Stimulated activated CD4-positive, alpha-beta T cell treated with anti-CD3 and anti-CD28 coated beads, Interleukin-4, amount 100 ng/mL, for 24 hours (primary cell): Measurements from ENCODE around the gene ZAR1.
"Not testable (repeated sequence)": the region's sequence is repeated elsewhere in the genome, so short reads cannot be mapped to it uniquely, and the experiment has no call there.

Source experiments
- DNase-seq: peaks from one replicate; pipeline ENCODE4 v3.0.0-alpha.2; 2020

Gene ZAR1

GRCh38 chr4:48490012-48490679 is at the start of gene ZAR1:
Gene ZAR1, plus strand, starts transcription at chr4:48490252. Its CDS starts 40 bp downstream, at chr4:48490292.
- DNase-seq, result no peak

- not testable (repeated sequence) for DNase-seq
These were observed 49.1 kb upstream of the ZAR1 start for GRCh38 chr4:48440914-48441313.

GRCh38 chr4:48445704-48446103 is 44.3 kb upstream of the ZAR1 start:
- no peak for DNase-seq

- no peak for DNase-seq
These were observed 43.4 kb upstream of the ZAR1 start for GRCh38 chr4:48446642-48447041.

- no peak for DNase-seq
These were observed 40.9 kb upstream of the ZAR1 start for GRCh38 chr4:48449151-48449550.

DNA sequence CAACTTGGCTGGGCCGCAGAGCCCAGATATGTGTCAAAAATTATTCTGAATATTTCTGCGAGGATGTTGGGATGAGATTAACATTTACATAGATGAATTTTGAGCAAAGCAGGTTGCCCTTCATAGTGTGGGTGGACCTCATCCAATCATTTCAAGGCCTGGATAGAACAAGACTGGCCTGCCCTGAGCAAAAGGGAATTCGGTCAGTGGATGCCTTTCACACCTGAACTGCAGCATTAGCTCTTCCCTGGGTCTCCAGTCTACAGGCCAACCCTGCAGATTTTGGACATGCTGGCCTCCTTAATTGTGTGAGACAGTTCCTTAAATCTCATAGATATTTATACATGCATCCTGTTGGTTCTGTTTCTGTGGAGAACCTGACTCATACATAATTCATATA is 39.3 kb upstream of the ZAR1 start:
- no peak for DNase-seq

GRCh38 chr4:48451656-48452055 is 38.4 kb upstream of the ZAR1 start:
- not testable (repeated sequence) for DNase-seq

DNA sequence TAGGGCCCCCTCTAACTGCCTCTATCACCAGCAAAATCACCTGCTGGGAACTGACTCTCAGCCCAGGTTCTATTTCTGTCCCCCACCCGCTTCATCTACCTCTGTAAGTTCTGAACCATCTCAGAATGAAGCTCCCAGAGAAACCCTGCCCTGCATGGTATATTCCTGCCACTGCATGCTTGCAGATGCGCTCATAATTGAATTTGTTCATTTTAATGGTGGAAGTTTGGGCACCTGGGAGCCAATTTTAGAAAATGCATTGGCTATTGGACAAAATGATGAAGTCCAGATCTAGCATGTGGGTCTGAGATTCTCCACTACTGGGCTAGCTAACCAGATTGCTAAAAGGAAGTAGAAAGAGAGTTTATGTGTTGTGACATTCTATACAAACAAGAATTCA is 35.5 kb upstream of the ZAR1 start:
- DNase-seq, result no peak

DNA sequence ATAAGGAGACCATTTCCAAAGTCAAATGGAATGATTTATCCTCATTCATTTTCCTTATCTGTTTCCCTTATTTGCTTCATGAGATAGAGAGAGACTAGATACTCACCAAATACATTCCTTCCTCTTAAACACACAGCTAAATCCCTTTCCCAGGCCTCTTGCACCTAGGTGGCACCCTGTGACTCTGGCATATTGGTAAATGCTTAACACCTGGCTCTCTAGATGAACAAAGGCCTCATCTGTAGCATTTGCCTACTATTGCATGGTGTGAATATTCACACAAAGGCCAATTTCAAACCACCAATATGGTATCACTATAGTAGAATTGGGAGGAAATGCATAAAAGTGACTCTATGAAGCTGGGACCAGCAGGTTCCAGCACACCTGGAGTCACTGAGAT is 29.1 kb upstream of the ZAR1 start:
- no peak for DNase-seq

- DNase-seq, result no peak
These were observed 27.7 kb upstream of the ZAR1 start for GRCh38 chr4:48462363-48462762.

DNA sequence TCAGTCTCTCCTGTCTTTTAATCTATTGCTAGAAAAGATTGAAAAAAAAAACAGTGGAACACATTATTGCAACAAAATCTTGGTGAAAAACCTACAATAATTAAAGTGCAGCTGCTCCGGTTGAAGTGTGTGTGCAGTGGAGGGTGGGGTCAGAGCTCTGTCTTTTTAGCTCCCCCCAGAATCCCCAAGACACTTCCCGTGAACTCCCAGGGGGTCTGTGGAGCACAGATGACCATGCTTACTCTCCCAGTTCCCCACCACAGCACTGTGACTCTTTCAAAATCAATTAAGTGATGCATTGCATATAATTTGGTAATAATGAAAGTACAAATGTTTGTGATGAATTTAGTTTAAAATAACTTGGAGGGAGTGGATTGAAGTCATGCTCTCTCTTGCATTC is 22.6 kb upstream of the ZAR1 start:
- DNase-seq, result no peak

GRCh38 chr4:48467891-48468290 is 22.2 kb upstream of the ZAR1 start:
- no peak for DNase-seq

GRCh38 chr4:48470137-48470536 is 19.9 kb upstream of the ZAR1 start:
- no peak for DNase-seq

DNA sequence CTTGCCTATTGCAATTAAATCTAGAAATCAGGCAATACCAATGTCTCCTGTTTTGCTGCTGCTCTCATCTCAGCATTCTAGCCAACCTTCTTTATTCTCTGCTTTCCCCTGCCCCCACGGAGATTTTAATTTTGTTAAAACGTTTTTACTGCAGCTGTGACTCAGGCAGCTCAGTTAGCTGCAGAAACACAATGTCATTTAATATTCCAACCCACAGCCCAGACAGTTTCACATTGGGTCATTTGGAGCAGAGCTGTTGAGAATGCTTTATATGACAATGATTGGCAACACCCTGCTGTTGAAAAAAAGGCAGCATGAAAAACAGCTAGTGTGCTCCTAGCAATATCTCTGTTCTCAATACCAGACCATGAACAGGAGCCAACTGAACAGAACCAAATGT is 19.5 kb upstream of the ZAR1 start:
- no peak for DNase-seq

DNA sequence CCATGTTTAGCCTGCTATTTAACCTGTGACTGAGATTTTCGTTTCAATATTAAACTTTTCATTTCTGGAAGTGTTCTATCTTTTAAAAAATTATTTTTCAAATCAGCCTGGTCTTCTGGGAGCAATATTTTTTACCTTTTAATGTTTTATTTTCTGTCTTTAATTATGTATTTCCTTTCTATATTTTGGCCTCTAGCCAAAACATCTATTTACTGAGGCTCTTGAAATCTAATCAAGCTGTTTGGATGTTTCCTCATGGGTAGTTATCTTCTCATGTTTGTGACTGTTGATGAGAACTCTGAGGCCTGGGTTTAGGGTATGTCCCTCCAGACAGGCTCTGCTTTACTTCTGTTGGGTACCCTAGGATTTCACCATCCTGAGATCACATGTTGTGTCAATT is 17.3 kb upstream of the ZAR1 start:
- DNase-seq, result no peak

GRCh38 chr4:48475770-48476169 is 14.3 kb upstream of the ZAR1 start:
- DNase-seq, result no peak

DNA sequence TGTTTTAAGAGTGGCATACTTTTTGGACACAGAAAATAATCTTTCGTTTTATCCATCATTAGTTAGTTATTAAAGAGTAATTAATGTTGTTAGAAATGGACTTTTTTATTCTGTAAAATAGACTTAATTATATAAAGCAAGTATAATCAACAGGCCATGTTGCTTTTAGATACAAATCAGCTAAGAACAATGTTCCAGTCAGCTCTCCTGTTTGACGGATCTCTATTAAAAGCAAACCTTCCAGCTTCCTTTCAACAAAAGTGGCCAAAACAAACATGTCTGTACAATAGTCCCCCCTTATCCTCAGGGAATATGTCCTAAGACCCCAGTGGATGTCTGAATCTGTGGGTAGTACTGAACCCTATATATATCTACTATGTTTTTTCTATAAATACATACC is 11.8 kb upstream of the ZAR1 start:
- DNase-seq, result no peak

DNA sequence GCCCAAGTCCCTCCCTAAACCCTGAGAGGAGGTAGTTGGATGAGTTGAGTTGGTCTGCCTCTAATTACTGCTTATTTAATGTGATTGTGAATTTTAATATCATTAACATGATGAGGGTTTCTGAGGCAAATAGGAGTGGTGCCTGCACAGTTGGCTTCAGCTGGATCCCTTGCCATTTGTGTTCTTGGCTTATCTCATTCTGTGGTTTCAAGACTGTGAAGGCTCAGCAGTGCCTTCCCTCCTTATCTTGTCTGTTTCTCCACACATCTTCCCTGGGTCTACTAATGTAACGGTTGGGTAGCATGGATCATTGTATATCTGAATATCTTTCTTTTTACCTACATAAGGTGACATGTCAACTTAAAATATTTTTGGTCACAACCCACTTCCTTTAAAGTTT is 8.5 kb upstream of the ZAR1 start:
- DNase-seq, result no peak

- DNase-seq, result no peak
These were observed 6.9 kb upstream of the ZAR1 start, which contains the start of gene SLC10A4 for GRCh38 chr4:48483006-48483776. Gene SLC10A4, plus strand, starts transcription at chr4:48483343. Its CDS starts 219 bp downstream, at chr4:48483562.

DNA sequence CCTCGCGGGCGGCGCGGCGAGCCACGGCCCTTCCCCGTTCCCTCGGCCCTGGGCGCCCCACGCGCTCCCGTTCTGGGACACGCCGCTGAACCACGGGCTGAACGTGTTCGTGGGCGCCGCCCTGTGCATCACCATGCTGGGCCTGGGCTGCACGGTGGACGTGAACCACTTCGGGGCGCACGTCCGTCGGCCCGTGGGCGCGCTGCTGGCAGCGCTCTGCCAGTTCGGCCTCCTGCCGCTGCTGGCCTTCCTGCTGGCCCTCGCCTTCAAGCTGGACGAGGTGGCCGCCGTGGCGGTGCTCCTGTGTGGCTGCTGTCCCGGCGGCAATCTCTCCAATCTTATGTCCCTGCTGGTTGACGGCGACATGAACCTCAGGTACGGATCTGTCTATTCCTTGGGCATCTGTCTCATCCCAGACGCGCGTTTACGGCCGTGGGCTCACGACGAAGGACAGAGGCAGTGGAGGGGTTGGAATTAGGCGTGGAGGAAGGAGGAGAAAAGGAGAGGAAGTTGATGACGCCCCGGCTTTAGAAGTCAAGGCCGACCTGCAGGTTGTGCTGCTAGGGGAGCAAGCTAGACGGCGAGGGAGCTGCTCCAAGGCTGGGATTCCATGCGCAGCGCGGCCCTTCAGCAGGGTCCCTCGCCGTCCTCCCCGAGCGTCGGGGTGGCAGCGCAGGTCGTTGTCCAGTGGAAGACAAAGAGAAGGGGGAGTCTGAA is 6.1 kb upstream of the ZAR1 start:
- no peak for DNase-seq

- no peak for DNase-seq
These were observed 5.4 kb upstream of the ZAR1 start for GRCh38 chr4:48484494-48485168.

DNA sequence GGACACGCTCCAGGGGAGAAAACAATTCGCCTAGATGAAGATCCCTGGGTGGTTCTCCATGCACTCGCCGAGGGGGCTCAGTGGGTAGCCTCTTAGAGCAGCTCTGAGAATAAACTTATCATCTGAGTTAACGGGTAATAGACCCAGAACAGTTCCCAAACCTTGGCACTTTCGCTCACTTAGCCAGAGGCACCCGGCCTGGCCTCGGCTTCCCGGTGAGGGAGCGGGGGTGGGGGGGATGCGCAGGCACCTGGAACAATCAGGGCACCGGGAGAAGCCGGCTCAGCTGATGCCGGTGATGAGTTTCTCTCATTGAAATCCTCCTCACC is 405 bp upstream of the ZAR1 start:
- DNase-seq, result no peak
